Measurements from ENCODE around the gene DNAJC5. TPM values are rescaled to one million over a fixed set of nuclear protein-coding genes. Genes with fewer than 3 reads are reported as not detected.

The DNAJC5 gene
- polyA plus RNA-seq, 1 donor (not counting 4 experiments of a cell fraction or from before 2014, with no cell fraction given): 43.7 TPM

DNA sequence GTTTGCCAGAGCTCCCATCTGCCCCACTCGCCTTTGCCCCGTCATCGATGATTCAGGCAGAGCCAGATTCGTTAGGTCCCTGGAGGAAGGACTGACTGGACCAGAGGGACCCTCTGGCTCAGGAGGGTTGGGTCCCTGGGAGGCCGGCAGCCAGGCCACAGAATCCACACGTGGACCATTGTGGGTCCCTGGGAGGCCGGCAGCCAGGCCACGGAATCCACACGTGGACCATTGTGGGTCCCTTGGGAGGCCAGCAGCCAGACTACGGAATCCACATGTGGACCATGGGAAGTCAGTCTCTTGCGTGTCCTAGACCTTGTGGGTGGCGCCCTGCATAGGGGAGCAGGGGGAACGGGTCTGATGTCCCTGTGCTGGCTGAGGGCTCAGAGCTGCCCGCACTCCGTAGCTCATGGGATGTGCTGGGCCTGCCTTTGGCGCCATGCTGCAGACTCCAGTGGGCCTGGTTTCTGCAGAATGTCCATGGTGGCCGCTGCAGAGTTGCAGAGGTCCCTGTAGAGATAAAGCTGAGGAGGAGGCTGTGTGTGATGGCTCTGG, 37.8 kb downstream of the DNAJC5 start:
- dilution Hi-C loops (cut with MboI; ENCODE audit: extremely low pct_ligation_motif_present, low sequenced_read_pairs): no loop called here
- Histone ChIP-seq H3K79me2 (ENCODE audit: control insufficient read depth, insufficient read depth, low read length) (peaks cover 59% of the 10 kb centered on the region), H4K20me1 (ENCODE audit: control insufficient read depth, extremely low read depth, insufficient read depth, low read length) (peaks cover 15% of the 10 kb centered on the region), H3K9ac (ENCODE audit: control insufficient read depth, extremely low read depth, insufficient read depth, low read length) (no peak overlapping the region), H3K27ac (ENCODE audit: control insufficient read depth, insufficient read depth, low read length) (no peak overlapping the region), H3K9me1 (ENCODE audit: control insufficient read depth, extremely low read depth, insufficient read depth, low read length) (no peaks in the 10 kb centered on the region), H3K4me1 (ENCODE audit: control insufficient read depth, extremely low read depth, insufficient read depth, low read length) (no peaks in the 10 kb centered on the region), H2AFZ (ENCODE audit: control insufficient read depth, low read length) (no peak overlapping the region), H3K9me3 (ENCODE audit: control insufficient read depth, low read depth, low read length) (no peaks in the 10 kb centered on the region), H3K27me3 (ENCODE audit: control insufficient read depth, extremely low read depth, insufficient read depth, low read length) (no peaks in the 10 kb centered on the region), H3K36me3 (ENCODE audit: control insufficient read depth in 2 of 2, extremely low read depth in 1 of 2, insufficient read depth in 2 of 2, low read length in 2 of 2) (peaks cover 55 to 62% of the 10 kb centered on the region in 2 experiments), H3K4me2 (ENCODE audit: control insufficient read depth, extremely low read depth, insufficient read depth, low read depth, low read length) (no peak overlapping the region), H3K4me3 (ENCODE audit: control insufficient read depth in 2 of 3, extremely low read depth in 1 of 3, insufficient read depth in 2 of 3, low read depth in 1 of 3, low read length in 3 of 3) (no peak overlapping the region)
- no peak for DNase-seq (ENCODE audit: low read depth, low spot score)
- no peak for FAIRE-seq
- TF ChIP-seq, protein P1, sequence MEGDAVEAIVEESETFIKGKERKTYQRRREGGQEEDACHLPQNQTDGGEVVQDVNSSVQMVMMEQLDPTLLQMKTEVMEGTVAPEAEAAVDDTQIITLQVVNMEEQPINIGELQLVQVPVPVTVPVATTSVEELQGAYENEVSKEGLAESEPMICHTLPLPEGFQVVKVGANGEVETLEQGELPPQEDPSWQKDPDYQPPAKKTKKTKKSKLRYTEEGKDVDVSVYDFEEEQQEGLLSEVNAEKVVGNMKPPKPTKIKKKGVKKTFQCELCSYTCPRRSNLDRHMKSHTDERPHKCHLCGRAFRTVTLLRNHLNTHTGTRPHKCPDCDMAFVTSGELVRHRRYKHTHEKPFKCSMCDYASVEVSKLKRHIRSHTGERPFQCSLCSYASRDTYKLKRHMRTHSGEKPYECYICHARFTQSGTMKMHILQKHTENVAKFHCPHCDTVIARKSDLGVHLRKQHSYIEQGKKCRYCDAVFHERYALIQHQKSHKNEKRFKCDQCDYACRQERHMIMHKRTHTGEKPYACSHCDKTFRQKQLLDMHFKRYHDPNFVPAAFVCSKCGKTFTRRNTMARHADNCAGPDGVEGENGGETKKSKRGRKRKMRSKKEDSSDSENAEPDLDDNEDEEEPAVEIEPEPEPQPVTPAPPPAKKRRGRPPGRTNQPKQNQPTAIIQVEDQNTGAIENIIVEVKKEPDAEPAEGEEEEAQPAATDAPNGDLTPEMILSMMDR (optimal IDR thresholded peaks at IDR 0.05 in 1 of 3, IDR thresholded peaks at IDR 0.05 in 1 of 3, conservative IDR thresholded peaks at IDR 0.05 in 1 of 3; ENCODE audit: extremely low read depth in 1 of 3, insufficient read depth in 2 of 3, low read length in 3 of 3): no peak
- TF ChIP-seq EZH2 (IDR thresholded peaks at IDR 0.05; ENCODE audit: low read length): no peak

DNA sequence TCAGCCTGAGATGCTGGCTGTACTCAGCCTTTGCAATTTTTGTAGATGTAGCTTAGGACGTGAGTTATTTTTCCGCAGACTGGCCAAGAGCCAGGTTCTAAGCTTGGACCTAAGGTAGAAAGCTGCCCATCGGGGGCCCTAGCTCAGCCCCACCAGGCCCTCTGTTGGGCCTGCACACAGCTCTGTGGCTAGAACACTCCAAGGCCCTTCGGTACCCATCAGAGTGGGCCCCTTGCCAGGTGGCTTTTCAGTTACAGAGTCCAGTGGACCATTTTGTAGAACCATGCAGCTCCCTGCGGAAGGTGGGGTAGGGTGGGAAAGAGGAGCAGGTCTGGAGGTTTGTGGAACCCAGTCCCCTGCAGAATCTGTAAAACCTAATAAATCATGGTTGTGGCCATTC, 38.7 kb downstream of the DNAJC5 start:
- H3K9me1 ChIP-seq (ENCODE audit: control insufficient read depth, extremely low read depth, insufficient read depth, low read length): no peaks in the 10 kb centered on the region
- H3K27me3 ChIP-seq (ENCODE audit: control insufficient read depth, extremely low read depth, insufficient read depth, low read length): no peaks in the 10 kb centered on the region
- peaks cover 50 to 55% of the 10 kb centered on the region in 2 experiments for H3K36me3 ChIP-seq (ENCODE audit: control insufficient read depth in 2 of 2, extremely low read depth in 1 of 2, insufficient read depth in 2 of 2, low read length in 2 of 2)
- peaks cover 15% of the 10 kb centered on the region for H4K20me1 ChIP-seq (ENCODE audit: control insufficient read depth, extremely low read depth, insufficient read depth, low read length)
- H3K9ac ChIP-seq (ENCODE audit: control insufficient read depth, extremely low read depth, insufficient read depth, low read length): no peak overlapping the region
- dilution Hi-C loops (cut with MboI; ENCODE audit: extremely low pct_ligation_motif_present, low sequenced_read_pairs): no loop called here
- peaks cover 58% of the 10 kb centered on the region for H3K79me2 ChIP-seq (ENCODE audit: control insufficient read depth, insufficient read depth, low read length)
- no peaks in the 10 kb centered on the region for H3K9me3 ChIP-seq (ENCODE audit: control insufficient read depth, low read depth, low read length)
- no peak overlapping the region for H2AFZ ChIP-seq (ENCODE audit: control insufficient read depth, low read length)
- no peak overlapping the region for H3K4me2 ChIP-seq (ENCODE audit: control insufficient read depth, extremely low read depth, insufficient read depth, low read depth, low read length)
- H3K27ac ChIP-seq (ENCODE audit: control insufficient read depth, insufficient read depth, low read length): no peak overlapping the region
- H3K4me1 ChIP-seq (ENCODE audit: control insufficient read depth, extremely low read depth, insufficient read depth, low read length): no peaks in the 10 kb centered on the region
- no peak for TF ChIP-seq EZH2 (IDR thresholded peaks at IDR 0.05; ENCODE audit: low read length)
- TF ChIP-seq, protein P1 (optimal IDR thresholded peaks at IDR 0.05 in 1 of 3, IDR thresholded peaks at IDR 0.05 in 1 of 3, conservative IDR thresholded peaks at IDR 0.05 in 1 of 3; ENCODE audit: extremely low read depth in 1 of 3, insufficient read depth in 2 of 3, low read length in 3 of 3): no peak
- DNase-seq (ENCODE audit: low read depth, low spot score) (no peak), FAIRE-seq (no peak)
- no peak overlapping the region for H3K4me3 ChIP-seq (ENCODE audit: control insufficient read depth in 2 of 3, extremely low read depth in 1 of 3, insufficient read depth in 2 of 3, low read depth in 1 of 3, low read length in 3 of 3)
